ENCODE data around the gene ABI3BP.

- no peak for TF ChIP-seq POLR2A (IDR thresholded peaks at IDR 0.05)
- TF ChIP-seq, protein P1, sequence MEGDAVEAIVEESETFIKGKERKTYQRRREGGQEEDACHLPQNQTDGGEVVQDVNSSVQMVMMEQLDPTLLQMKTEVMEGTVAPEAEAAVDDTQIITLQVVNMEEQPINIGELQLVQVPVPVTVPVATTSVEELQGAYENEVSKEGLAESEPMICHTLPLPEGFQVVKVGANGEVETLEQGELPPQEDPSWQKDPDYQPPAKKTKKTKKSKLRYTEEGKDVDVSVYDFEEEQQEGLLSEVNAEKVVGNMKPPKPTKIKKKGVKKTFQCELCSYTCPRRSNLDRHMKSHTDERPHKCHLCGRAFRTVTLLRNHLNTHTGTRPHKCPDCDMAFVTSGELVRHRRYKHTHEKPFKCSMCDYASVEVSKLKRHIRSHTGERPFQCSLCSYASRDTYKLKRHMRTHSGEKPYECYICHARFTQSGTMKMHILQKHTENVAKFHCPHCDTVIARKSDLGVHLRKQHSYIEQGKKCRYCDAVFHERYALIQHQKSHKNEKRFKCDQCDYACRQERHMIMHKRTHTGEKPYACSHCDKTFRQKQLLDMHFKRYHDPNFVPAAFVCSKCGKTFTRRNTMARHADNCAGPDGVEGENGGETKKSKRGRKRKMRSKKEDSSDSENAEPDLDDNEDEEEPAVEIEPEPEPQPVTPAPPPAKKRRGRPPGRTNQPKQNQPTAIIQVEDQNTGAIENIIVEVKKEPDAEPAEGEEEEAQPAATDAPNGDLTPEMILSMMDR (IDR thresholded peaks at IDR 0.05), result no peak
Measured at GRCh38 chr3:100877286-100877685, 115.9 kb downstream of the ABI3BP start.

All from Peyer's patch (tissue), 4 donors.